Nucleus accumbens (tissue), 56 donors: ENCODE results near the gene ASIC2.
"Not testable (repeated sequence)": the region's sequence is repeated elsewhere in the genome, so short reads cannot be mapped to it uniquely, and the experiment has no call there.

ENCODE experiments used
- DNase-seq, 56 donors: peaks; one replicate each; lab custom pipeline; 2025; lab: John Stamatoyannopoulos, UW

The ASIC2 gene

DNA sequence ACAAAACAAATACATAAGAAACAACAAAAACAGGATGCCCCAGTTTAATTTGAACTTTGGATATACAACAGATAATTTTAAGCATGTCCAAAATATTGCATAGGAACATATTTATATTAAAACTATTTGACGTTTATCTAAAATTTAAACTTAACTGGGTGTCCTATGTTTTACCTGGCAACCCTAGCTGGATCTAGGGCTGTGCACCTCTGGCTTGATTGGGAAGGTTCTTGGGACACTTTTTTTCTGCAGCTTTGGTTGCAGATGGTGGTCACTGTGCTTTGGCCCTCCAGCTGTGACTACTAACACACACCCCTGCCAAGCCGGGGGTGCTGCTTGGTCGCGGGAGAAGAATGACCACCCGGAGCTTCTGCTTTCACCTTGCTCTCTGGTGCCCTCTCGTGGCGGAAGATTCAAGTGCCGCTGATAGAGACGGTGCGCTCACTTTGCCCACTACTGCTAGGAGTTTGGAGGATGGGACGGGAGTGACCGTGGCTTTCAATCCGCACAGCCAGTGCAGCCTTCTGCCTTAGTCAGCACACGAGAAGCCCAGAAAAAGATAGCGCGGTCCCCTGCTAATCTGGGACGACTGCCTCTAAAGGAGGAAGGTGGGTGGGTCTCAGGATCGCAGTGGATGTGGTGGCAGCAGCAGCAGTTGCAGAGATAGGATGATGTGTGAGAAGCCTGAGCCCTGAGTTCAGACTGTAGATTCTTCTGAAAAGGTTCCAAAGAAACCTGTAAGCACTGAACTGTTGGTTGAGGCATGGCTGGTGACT is 294.8 kb downstream of the ASIC2 start:
- DNase-seq, result peak in 48 of 56 donors; percentile 1 to 86 (median 30)

DNA sequence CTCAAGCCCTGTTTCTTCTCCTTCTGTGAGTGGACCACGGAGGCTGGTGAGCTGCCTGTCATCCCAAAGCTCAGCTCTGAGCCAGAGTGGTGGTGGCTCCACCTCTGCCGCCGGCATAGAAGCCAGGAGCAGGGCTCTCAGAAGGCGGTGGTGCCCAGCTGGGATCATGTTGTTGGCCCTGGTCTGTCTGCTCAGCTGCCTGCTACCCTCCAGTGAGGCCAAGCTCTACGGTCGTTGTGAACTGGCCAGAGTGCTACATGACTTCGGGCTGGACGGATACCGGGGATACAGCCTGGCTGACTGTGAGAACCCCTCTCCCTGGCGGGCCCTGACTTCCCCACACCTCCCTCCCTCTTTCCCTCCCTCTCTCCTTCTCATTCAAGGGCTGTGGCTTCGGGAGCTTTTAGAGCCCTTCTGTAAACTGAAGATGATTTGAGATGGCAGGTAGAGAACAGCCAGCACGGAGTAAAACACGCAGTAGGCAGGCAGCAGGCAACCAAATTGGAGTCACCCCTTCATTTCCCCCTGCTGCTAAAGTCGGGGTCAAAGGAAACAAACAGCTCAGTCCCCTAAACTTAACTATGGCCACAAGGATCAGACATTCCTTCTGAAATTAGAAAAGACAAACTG is 297.6 kb downstream of the ASIC2 start:
- DNase-seq, result no peak

DNA sequence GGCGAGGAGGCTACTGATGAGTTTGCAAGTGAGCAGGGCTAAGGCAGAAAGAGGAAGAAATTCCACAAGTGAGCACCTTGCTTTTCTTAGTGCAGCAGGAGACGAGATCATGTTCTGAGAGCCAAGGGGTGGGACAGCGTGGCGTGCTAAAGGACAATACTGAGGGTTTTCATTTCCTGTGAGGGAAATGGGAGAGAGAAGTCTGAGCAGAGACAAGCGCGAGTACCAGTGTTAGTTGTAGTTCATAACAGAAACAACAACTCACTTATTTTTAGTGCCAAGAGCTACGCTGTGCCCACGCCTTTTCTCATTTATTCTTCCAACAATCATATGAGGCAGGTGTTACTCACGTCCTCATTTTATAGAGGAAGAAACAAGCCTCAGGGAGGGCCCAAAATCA is 299.1 kb downstream of the ASIC2 start:
- peak in 1 of 56 donors; percentile 14 for DNase-seq

DNA sequence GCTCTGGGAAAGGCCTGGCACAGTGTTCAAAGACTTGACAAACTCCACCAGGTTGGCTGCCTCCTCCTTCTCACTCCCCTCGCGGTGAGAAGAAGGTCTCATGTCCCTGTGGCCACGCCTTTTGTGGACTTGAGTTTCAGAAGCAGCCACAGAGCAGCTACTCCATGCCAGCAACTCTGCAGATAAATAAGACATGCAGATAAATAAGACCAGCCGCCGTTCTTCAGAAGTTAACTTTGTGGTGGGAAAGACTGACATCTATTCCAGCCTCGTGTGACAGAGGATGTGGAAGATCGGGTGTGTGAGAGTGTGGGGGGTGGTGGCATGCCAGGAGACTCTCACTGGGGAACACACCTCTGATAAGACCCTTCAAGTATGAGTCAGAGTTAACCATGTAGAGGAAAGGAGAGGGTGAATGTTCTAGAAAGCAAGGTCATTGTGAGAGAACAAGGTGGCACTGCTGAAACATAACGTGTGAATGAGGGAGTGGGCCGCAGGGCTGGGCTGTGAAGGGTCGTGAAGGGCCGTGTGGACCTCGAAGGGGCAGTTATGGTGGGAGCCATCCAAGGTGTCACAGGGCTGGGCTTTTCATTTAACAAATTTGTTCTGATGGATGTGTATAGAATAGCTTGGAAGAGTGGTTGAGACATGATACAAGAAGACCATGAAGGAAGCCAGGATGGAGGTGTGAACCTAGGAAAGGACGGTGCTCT is 300.6 kb downstream of the ASIC2 start:
- no peak for DNase-seq

DNA sequence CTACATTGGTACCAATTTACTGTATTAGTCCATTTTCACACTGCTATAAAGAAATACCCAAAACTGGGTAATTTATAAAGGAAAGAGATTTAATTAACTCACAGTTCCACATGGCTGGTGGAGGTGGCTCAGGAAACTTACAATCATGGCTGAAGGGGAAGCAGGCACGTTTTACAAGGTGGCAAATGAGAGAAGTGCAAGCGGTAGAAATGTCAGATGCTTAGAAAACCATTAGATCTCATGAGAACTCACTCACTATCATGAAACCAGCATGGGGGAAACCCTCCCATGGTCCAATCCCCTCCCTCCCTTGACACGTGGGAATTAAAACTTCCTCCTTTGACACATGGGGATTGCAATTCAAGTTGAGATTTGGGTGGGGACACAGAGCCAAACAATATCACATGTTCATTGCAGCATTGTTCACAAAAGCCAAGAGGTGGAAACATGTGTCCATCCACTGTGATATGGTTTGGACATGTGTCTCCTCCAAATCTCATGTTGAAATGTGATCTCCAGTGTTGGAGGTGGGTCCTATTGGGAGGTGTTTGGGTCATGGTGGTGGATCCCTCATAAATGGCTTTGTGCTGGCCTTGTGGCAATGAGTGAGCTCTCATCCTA is 304.5 kb downstream of the ASIC2 start:
- DNase-seq, result no peak

DNA sequence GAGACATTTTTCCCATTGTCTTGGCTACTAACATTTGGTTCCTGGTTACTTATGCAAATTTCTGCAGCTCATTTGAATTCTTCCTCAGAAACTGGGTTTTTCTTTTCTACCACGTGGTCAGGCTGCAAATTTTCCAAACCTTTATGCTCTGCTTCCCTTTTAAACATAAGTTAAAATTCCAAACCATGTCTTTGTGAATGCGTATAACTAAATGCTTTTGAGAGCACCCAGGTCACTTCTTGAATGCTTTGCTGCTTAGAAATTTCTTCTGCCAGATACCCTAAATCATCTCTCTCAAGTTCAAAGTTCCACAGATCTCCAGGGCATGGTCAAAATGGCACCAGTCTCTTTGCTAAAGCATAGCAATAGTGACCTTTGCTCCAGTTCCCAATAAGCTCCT is 305.2 kb downstream of the ASIC2 start:
- DNase-seq, result not testable (repeated sequence)

DNA sequence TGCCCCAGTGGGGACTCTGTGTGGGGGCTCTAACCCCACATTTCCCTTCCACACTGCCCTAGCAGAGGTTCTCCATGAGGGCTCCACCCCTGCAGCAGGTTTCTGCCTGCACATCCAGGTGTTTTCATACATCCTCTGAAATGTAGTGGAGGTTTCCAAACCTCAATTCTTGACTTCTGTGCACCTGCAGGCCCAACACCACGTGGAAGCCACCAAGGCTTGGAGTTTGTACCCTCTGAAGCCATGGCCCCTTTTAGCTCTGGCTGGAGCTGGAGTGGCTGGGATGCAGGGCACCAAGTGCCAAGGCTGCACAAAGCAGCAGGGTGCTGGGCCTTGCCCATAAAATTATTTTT is 305.7 kb downstream of the ASIC2 start:
- DNase-seq, result not testable (repeated sequence)

DNA sequence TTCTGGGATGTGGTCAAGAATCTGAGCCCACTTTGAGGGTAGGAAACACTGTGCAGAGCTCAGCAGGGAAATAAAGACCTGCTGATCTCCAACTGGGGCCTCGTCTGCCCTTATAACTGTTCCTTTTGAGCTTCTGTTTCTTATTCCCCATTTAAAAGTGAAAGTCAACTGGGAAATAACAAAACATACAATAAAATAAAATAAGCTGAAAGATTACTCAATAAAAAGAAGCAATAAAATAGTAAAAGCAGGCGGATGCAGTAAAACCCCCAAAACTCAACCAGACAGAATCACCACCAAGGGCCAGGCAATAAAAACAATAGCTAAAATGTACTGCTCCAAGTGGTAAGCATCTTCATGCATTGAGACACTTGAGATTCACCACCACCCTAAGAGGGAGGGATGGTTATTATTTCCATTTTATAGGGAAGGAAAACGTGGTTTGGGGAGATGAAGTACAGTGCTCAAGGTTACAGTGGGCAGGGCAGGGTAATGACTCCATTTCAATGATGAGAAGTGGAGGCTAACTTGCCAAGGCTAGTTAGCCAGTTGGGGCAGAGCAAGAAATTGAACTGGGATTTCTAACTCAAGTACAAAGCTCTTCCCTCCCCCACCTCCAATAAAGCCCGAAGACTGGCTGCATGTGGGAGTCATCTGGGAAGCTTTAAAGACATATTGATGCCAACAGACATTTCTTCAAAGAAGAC is 307.9 kb downstream of the ASIC2 start:
- no peak for DNase-seq

DNA sequence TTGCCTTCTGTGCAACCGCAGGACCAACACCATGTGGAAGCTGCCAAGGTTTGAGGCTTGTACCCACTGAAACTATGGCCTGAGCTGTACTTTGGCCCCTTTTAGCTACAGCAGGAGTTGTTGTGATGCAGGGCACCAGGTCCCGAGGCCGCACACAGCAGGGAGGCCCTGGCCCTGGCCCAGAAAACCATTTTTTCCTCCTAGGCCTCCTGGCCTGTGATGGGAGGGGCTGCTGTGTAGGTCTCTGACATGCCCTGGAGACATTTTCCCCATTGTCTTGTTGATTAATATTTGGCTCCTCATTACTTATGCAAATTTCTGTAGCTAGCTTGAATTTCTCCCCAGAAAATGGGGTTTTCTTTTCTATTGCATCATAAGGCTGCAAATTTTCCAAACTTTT is 311.5 kb downstream of the ASIC2 start:
- DNase-seq, result not testable (repeated sequence)

DNA sequence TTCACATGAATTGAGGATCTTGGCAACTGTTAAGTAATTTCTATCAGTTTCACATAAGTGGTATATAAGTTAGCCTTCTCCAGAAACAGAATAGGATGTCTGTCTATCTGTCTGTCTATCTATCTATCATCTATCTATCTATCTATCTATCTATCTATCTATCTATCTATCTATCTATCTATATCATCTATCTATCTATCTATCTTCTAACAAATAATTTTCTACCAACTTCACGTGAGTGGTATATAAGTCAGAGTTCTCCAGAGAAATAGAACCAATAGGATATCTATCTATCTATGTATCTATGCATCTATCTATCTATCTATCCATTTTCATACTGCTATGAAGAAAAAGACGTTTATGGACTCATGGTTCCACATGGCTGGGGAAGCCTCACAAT is 312.9 kb downstream of the ASIC2 start:
- DNase-seq, result no peak

DNA sequence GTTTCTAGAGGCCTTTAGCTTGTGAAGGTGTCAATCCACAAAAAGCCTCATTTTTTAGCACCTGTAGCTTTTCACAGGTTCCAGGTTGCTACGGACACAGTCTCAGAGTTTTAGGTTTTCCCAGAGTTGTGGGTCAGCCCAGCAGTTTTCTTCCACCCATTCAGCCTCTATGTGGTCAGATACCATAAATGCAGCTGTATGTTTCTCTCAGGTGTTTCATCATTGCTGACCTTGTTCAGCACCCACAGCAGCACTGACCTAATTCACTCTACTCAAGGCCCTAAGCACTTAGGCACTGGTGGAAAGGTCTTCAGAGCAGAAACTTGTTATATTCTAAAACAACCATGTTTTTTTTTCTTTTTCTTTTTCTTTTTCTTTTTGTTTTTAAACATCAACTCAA is 316.5 kb downstream of the ASIC2 start:
- no peak for DNase-seq

DNA sequence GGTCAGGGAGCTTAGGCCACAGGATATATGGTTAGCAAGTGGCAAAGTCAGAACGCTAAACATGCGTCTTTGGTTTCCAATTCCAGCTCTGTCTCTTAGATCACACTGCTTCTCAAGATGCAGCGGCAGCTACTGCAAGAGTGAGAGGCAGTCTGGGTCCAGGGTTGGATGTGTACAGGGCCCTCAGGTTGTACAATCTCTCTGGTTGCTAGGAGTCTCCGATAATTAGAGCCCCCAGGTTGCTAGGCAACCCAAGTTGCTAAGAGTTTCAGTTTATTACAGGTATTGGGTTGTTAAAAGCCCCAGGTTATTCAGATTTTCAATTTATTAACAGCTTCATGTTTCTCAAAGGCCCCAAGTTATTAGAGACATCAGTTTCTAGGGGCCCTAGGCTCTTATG is 317.0 kb downstream of the ASIC2 start:
- peak in 1 of 56 donors; percentile 3 for DNase-seq

DNA sequence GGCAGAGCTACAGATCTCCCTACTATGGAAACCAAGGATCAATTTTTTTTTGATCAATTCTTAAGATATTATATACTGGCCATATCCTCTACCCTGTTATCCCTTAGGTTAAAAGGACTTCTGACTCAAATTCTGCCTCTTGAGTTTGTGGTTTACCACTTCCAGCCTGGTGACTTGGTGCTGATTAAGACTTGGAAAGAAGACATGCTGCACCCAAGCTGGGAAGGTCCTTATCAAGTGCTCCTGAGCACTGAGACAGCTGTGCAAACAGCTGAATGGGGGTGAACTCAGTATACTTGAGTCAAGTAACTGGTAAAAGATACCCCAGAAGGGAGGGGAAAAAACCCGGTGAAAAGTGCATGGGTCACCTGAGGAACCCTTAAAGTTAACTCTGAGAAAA is 321.9 kb downstream of the ASIC2 start:
- DNase-seq, result no peak

DNA sequence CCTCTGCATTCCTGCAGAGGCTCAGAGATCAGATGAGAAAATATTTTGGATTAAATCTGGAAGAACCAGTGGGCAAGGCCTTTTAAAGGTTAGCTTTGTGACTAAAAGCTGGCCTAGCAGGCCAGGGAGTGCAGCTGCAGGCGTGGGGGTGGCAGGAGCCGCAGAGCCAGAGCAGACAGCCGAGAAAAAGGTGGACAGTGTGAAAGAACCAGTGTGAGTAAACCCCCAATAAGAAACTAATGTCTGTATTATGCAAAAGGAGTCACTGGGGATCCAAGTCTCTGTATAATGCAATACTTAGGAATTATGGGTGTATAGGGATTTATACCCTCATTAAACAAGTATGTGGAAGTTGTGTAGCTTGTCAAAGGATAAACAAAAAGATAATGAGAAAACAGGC is 322.8 kb downstream of the ASIC2 start:
- DNase-seq, result no peak

DNA sequence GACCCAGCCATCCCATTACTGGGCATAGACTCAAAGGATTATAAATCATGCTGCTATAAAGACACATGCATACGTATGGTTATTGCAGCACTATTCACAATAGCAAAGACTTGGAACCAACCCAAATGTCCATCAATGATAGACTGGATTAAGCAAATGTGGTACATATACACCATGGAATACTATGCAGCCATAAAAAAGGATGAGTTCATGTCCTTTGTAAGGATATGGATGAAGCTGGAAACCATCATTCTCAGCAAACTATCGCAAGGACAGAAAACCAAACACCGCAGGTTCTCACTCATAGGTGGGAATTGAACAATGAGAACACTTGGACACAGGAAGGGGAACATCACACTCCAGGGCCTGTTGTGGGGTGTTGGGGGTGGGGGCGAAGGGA is 323.9 kb downstream of the ASIC2 start:
- DNase-seq, result not testable (repeated sequence)

DNA sequence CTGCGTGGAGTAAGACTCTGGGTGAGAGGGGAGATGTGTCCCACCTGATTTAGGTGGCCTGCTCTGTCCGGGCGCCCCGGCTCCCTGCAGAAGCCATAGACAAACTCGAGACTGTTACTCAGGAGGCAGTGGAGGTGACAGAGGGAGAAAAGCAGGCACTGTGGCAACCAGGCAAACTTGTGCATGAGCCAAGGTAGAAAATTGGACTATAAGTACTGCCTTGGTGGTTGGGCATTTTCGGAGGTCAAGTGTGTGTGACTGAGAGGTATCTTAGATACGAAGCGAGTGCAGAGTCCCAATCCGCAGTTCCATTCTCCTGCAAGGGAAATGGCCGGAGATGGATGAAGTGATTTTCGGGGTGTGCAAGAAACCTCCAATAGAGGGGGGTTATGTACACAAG is 328.6 kb downstream of the ASIC2 start:
- no peak for DNase-seq
